ENCODE results near the gene LRMDA.

Gene LRMDA

DNA sequence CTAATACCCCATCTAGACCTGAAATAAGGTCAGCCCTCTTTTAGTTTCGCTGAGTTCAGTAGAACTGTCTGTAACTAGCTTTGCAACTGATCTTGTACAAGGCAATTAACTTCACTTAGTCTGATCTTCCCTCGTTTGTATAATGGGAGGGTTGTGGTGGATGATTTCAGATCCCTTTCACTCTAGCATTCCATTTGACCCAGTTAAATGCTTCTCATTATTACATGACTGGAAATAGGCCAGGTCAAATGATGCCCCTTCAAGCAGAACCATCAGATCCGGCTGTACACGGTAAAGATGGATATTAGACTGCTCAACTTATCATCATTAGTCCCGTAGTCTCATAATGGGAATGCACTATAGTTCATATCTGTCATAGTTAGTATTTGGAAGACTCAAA is 1009.0 kb downstream of the LRMDA start:
- no peak for DNase-seq (ENCODE audit: low spot score)

DNA sequence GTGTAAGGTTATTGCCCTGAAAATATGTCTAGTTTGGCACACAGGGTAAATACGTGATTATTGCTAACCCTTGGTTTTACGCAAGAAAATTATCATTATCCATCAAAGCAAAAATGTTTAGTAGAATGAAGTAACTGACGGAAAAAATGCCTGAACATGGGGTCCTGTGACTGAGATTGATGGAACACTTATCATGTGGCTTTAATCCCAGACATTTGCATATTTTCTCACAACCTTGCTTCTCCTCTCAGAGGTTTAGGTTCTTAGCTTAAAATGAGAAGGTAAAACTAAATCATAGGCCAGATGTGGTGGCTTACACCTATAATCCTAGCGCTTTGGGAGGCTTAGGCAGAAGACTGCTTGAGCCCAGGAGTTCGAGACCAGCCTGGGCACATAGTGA is 1010.7 kb downstream of the LRMDA start:
- no peak for DNase-seq (ENCODE audit: low spot score)

DNA sequence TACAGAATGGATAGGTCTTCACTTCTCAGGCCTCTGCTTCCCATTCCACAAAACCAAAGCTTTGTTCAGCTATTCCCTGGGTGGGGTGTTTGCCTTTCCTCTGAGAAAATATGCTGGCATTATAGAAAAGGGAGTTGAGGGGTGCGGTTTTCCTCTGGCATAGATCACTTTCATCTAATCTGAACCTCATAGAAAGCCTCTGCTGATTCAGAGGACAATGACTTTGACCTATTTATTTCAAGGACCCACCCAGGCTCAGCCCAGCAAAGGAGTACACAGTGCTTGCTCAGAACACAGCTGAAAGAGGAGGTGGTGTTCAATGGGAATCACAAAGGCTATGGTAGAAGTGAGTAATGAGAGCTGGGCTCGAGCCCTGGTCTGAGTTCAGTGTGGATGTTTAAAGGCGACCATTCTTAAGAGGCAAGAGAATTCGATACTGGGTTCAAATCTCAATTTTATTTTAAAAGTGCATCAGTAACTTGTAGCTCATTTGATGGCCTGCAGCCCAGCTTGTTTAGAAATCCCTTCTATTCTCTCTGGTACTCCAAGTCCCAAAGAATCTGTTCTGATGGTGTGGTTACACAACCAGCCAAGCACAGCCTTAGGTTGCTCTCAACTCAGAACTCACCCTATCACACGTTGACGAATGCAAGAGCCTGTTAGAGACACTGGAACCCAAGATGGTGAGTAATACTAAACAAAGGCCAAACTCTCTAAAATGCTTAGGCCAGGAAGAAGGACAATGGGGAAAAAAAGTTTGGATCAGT is 1012.8 kb downstream of the LRMDA start:
- no peak for DNase-seq (ENCODE audit: low spot score)

DNA sequence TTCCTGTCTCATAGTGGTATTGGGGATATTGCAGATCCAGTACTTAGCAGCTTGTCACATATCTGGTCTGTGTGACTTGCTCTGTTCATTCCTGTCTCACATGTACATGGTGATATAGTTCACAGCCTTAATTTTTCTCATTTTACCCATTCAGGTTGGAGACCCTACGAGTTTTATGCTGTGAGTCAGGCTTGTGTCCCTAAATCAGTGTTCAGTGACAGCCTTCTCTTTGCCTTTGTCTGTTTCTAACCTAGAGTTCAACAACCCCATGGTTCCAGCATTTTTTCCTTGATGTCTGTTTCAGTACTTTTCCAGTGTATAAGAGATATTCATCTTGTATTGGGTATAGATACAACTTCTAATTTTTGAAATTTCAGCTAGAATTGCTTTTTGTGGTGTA is 1016.2 kb downstream of the LRMDA start:
- no peak for DNase-seq (ENCODE audit: low spot score)

DNA sequence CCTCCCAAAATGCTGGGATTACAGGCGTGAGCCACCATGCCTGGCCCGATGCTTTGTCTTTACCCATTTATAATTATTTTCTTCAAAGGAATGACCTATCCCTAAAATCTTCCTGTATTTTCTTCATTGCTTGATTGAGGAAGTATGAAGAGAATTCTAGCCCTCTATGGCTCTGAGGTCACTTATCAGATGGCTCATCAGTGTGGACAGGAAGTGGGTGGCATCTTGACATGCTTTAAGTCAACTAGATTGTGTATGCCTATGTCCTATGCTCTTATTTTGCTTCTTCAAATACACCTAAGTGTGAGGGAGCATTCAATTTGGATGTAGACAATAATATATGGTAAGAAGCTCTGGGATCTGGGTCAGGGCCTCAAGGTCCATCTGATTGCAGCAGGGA is 1020.5 kb downstream of the LRMDA start:
- no peak for DNase-seq (ENCODE audit: low spot score)

DNA sequence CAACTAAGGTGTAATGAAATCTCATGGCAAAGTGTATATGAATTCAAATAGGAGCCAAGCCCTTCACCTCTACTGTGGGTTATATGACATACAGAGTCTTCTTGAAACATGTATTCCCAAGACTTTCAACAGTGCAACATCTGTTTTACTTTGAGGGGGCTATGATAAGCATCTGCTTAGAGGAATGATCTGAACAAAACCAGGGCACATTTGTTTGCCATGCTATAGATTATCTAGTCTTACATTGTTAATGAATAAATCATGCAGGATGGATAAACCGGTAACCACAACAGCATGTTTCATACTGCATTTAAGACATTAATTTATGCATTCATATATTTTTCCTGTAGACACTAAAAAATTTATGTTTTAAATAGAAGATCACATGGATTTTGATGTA is 1021.9 kb downstream of the LRMDA start:
- DNase-seq (ENCODE audit: low spot score) = no peak

DNA sequence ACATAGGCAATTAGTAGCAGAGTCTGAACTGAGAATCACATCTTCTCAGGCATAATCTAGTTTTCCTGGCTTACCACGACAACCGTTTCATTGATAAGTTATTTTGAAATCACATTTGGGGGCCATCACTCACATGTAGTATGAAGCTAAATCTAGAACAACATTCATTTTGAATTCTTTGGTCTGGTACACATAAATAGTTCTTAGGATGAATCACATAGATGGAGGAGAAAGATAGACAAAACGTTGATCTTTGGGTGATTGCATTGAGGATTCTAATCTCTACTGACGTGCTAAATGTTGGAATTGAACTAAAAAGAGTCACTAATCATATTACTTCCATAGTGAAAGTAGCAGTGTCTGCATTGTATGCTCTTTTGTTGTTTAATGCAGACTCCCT is 1022.6 kb downstream of the LRMDA start:
- DNase-seq (ENCODE audit: low spot score) = no peak

DNA sequence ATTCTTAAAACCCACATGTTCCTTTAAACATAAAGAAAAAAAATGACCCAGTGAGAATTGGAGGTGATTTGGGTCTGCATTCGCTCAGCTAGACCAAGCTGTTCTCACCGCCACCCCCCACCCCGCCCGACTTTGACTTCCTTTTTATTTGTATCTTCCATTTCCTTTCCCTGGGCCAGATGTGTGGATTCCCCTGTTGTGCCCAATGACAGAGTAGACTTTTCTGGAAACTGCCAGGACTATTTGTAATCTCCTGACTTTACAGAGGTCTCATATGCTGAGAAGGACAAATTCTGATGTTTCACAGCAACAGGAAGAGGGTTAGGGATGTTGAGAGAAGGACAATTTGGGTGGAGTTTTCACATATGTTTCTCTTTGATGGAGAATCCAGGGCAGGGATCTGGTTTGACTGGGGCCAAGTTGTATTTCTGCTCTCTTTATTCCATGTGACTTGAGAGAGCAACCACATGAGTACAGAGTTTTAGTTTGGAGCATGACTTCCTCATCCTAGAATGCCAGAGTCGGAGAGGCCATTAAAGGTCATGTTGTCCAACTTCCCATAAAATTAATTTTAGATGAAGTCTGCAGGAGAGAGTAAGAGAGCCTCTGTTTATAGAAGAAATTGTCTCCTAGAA is 1023.2 kb downstream of the LRMDA start:
- no peak for DNase-seq (ENCODE audit: low spot score)

DNA sequence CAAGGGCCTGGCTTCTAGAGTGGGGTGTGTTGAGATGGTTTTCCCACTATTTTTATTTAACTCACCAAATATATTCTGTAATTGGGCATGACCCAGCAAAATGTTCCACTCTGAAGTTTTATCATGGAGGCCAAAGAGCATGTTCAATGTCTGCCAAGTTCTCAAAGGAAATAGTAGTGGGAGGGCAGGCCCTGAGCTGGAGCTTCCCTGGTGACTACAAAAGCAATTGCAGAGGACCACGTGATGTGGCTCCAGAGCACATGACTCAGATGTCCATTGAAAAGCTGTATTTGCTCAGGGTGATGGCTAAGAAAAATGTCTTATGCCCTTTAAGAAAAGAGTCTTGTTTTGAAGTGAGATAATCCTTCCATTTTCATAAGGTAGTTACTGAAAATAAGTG is 1024.8 kb downstream of the LRMDA start:
- DNase-seq (ENCODE audit: low spot score) = no peak

DNA sequence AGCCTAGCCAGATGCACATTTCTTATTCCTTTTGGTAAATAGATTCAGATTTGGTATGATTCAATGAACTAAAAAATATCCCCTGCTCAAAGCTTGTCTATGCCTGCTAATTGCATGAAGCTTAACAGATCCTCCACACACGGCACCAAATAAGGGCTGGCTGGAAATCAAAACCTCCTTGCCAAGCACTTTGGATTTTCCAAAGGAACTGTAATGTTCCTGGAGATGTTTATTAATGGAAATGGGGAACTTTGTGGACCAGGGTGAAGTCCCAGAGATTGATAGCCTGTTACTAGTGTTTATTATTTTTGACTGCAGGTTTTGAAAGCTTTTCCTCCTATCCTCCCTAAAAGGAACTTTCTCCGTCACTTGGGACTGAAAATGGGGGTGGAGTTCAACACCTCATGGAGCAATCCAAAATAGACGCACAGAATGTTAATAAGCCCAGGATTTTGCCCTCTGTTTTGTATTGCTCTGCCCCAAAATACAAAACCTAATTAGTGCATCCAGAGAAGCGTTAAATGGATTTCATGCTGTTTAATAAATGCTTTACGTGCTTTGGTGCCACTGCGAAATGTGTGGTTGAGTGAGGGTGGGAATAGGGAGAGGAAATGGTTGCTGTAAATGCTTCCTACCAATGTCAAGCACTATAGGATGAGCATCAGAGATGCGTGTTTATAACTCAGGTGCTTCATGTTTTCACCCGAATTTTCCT is 1027.7 kb downstream of the LRMDA start:
- DNase-seq (ENCODE audit: low spot score) = no peak

DNA sequence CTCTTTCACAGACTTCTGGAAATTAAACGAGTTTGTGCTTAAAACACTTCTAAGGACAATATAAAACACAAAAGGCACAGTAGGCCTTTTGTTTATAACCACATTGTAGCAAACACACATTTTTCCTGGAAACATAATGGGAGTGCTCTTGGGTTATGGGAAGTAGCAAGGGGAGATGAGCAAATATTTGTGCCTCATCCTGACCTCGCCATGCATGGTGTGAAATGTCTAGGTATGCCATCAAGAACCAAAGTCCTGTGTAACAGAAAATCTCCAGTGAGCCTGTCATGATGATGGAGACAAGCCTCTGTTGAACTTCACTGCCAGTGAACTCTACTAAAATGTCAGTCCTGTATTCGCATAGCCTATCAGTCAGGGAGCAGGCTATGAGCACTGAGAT is 1029.6 kb downstream of the LRMDA start:
- DNase-seq (ENCODE audit: low spot score) = no peak

DNA sequence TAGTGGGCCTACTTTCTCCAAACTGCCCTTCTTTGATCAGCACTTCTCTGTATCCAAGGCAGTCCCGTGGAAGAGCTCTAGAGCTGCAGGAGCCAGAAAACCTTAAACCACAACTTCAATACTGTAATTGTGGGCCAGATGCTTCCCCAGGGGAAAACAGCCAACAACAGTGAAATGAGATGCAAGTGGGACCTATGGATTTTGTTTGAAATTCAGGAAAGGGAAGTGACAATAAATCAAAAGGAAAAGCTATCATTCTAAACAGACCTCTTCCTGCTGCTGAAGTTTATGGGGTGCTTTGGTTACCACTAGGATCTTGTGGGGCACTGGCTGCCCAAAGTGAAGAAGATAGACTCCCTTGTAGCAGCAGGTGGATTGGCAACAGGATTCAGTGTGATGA is 1031.7 kb downstream of the LRMDA start:
- DNase-seq (ENCODE audit: low spot score) = no peak

DNA sequence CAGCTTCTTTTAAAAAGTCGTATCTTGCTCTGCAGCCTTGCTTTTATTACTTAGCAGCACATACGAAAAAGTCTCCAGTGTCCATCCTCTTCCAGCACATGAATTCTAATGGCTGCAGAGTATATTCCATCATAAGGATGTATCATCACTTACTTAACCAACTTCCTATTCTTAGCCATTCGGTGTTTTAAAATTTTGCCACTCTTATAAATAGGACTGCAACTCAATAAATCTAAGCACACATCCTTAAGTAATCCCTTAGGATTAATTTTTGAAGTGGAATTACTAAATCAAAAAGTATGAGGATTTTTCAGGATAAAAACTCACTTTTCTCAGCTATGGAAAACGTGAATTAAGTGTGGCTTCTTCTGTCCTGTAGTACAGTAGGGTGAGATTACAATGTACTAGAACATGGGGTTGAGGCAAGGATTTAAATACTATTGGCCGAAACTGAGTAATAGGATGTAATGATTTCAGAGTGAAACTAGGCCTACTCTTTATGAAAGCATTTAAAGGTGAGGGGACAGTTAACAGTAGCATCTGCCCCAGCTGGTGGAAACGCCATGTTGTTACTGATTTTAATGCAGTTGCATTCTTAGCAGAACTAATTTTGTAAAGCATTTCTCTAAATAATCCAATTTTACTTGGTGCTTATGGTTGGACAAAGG is 1035.5 kb downstream of the LRMDA start:
- DNase-seq (ENCODE audit: low spot score) = no peak

DNA sequence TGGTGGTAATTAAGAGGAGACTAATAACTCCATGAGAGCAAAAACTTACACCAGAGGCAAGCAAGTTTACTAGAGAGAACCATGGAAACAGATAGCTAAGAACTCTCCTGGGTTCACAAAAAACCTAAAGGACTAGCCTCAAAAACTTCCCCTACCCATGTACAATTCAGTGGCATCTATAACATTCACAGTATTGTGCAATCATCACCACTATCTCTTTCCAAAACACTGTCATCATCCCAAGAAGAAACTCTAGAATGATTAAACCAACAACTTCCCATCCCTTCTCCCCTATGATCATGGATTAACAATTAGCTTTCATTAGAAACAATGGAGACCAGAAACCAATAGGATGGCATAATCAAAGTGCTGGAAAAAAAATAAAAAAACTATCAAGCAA is 1038.3 kb downstream of the LRMDA start:
- no peak for DNase-seq (ENCODE audit: low spot score)

DNA sequence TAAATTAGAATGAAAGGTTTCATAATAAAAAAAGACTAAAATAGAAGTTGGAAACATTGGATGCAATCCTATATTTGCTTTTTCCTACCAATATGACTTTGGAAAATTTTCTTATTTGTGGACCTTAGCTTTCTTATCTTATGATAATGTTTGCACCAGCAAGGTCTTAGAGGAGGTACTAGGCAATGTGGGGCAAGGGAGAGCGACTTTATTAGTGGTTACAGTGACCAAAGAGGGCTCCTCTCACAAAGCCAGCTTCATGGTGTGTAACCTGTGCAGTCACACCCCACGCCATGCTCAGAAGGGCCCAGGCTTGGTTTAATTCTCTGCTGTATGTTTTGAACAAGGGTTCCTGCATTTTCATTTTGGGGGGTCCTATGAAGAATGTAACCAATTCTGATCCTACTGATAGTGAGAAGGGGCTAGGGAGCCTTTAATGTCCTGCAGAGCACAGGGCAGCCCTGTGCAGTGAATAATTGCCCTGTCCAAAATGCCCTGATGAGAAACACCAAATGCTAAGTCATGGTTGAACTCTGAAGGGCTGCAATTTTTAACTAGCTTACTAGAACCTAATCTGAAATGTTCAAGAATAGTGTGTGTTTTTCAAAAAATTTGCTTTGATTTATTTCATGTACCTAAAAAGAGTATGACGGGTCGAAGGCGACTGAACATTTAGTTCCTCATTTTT is 1047.8 kb downstream of the LRMDA start:
- DNase-seq (ENCODE audit: low spot score) = no peak

DNA sequence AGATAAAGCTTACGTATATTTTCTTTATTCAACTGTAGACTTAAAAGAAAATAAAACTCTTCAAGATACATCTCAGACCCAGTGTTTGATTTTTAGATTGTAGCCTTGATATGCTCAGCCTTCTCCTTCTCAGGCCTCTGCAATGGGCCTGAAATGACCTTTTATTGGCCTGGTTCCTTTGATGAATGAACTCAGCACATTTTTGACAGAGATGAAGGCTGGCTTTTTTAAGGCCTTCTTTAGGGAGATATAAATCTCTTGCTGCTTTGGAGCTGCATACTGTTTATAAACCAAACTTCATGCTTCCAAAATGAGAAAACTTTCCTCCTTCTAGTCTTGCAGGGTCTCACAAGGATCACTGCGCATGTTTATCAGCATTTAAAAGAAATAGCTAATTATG is 1049.8 kb downstream of the LRMDA start:
- no peak for DNase-seq (ENCODE audit: low spot score)

DNA sequence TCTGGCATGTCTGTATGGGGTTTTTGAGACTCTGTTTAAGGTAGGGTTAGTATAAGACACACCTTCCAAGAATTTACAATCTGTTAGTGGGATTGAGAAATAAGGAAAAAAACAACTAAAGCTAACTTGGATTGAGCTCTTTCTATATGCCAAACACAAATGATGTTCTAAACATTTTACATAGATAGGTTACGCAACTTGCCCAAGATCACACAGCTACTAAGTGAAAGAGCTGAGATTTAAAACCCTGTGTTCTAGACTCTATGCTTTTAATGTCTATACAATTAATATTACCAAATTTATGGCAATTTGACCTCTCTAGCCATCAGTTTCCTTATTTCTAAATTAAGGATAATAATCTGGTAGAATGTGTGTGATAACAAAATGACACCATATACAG is 1056.2 kb downstream of the LRMDA start:
- DNase-seq (ENCODE audit: low spot score) = no peak

DNA sequence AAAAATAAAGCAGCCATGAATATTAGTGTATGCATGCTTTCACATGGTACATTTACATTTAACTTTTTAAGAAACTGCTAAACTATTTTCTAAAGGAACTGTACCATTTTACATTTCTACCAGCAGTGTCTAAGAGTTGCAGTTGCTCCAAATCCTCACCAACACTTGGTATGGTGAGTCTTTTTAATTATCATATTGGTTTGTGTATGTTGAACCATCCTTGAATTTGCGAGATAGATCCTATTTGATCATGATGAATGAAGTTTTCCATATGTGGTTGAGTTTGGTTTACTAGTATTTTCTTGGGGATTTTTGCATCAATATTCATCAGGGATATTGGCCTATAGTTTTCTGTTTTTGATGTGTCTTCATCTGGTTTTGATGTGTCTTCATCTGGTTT is 1057.2 kb downstream of the LRMDA start:
- DNase-seq (ENCODE audit: low spot score) = no peak

DNA sequence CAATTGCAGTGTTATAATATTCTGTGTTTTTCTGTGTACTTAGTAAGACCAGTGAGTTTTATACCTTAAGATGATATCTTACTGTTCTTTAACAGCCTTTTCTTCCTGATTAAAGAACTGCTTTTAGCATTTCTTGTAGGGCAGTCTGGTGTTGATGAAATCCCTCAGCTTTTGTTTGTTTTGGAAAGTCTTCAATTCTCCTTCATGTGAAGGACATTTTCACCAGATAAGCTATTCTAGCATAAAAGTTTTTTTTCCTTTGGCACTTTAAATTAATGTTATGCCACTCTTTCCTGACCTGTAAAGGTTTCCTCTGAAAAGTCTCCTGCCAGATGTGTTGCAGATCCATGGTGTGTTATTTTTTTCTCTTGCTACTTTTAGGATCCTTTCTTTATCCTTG is 1059.8 kb downstream of the LRMDA start:
- no peak for DNase-seq (ENCODE audit: low spot score)

DNA sequence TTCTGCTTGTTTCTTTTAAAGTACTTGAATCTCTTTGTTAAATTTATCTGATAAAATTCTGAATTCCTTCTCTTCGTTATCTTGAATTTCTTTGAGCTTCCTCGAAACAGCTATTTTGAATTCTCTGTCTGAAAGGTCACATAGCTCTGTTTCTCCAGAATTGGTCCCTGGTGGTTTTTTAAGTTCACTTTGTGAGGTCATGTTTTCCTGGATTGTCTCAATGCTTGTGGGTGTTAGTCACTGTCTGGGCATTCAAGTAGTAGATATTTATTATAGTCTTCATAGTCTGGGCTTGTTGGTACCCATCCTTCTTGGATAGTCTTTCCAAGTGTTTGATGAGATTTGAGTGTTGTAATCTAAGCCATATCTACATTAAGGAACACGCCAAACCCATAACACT is 1060.6 kb downstream of the LRMDA start:
- no peak for DNase-seq (ENCODE audit: low spot score)

DNA sequence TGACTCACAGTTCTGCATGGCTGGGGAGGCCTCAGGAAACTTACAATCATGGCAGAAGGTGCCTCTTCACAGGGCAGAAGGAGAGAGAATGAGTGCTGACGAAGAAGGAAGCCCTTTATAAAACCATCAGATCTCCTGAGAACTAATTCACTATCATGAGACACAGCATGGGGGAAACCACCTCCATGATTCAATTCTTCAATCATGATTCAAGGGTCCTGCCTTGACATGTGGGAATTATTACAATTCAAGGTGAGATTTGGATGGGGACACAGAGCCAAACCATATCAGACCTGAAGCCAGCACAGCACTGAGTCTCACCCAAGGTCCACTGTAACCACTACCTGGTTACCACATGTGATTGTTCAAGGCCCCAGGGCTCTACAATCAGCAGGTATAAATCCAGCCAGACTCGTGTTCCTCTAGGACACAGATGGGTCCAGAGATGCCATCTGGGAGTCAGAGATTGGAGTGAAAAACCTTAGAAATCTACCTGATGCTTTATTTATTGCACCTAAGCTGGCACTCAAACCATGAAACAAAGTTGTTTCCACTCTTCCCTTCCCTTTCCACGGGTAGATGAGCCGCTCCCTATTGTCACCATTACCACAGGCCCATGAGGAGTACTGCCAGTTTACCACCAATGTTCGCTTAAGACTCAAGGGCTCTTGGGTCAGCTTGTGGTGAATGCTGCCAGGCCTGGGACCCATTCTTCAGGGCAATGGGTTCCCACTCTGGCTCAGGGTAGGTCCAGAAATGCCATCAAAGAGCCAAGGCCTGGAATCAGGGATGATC is 1061.5 kb downstream of the LRMDA start:
- DNase-seq (ENCODE audit: low spot score) = no peak

All from germinal center (tissue), 1 donor.